Mucosa of descending colon (tissue), 3 donors: ENCODE results near the gene CBLB. TPM values are rescaled to one million over a fixed set of nuclear protein-coding genes. Genes with fewer than 3 reads are reported as not detected.

ENCODE experiments used
- ATAC-seq: fragments of 200-7000 bp; cut with Tn5 transposase; one replicate; pipeline ENCODE4 v1.9.1; 2020; ENCODE audit warnings: mild to moderate bottlenecking, moderate library complexity
- DNase-seq, 3 donors: peaks; one replicate each; pipeline ENCODE4 v3.0.0-alpha.2; 2020
- H3K36me3 ChIP-seq: fragments of 200-600 bp; one replicate; pipeline ENCODE4 v1.8.0; 2021; ENCODE audit warnings: low read depth, mild to moderate bottlenecking
- H3K4me1 ChIP-seq: fragments of 200-600 bp; one replicate; pipeline ENCODE4 v1.8.0; 2021; ENCODE audit warnings: low read depth, mild to moderate bottlenecking
- H3K4me3 ChIP-seq: fragments of 200-600 bp; one replicate; pipeline ENCODE4 v1.8.0; 2021; ENCODE audit warnings: mild to moderate bottlenecking
- H3K9me3 ChIP-seq: fragments of 200-600 bp; one replicate; pipeline ENCODE4 v1.8.0; 2021; ENCODE audit warnings: mild to moderate bottlenecking
- CTCF ChIP-seq: fragments of 200-600 bp; IDR thresholded peaks from one replicate; pipeline ENCODE4 v1.8.0; 2022; ENCODE audit warnings: antibody characterized with exemption, mild to moderate bottlenecking
- intact Hi-C, 2 donors: fragments of 100-400 bp; cut with DNase I in 1 of 2; cut with micrococcal nuclease in 1 of 2; formaldehyde crosslinking; loops; one replicate each; pipeline versions ENCODE4 v1.11.0 to v1.11.1; 2022; cut with DNase I, micrococcal nuclease
- total RNA-seq, 3 donors: library from RNA; stranded (reverse); fragmentation: NEBNext Ultra II Directional in 2 of 3; extraction: Animal tissue kit (Norgen Biotek cat#: 25700) in 2 of 3; gene quantifications; one replicate each; pipeline versions ENCODE4 v1.2.1 to v1.2.4, GENCODE V29; 2021 to 2023
- donor health status: DM: no; HTN: no; CAD: no; lungs with moderate emphysema.
- donor health status: DM: no; HTN: no; CAD: no.
- donor health status: DM: no; HTN: yes; CAD: no.

Gene CBLB
- total RNA-seq, 3 donors from 2014 or later: 41.7 to 52.2 (median 51.0) TPM

GRCh38 chr3:105771392-105771791 is 97.4 kb downstream of the CBLB start:
- no peaks in the 10 kb centered on the region for H3K9me3 ChIP-seq
- no peak for DNase-seq
- no peak overlapping the region for H3K4me3 ChIP-seq
- no peak for ATAC-seq
- no peaks in the 10 kb centered on the region for H3K36me3 ChIP-seq
- no peak for TF ChIP-seq CTCF
- intact Hi-C loops: no loop called here
- no peaks in the 10 kb centered on the region for H3K4me1 ChIP-seq

- Histone ChIP-seq H3K4me3 (no peak overlapping the region), H3K9me3 (no peaks in the 10 kb centered on the region), H3K4me1 (no peaks in the 10 kb centered on the region), H3K36me3 (no peaks in the 10 kb centered on the region)
- TF ChIP-seq CTCF: no peak
- intact Hi-C loops: no loop called here
- ATAC-seq (no peak), DNase-seq (no peak)
Observed at GRCh38 chr3:105770410-105770809, 98.4 kb downstream of the CBLB start.

GRCh38 chr3:105767776-105768175 is 101.0 kb downstream of the CBLB start:
- H3K4me3 ChIP-seq: no peak overlapping the region
- ATAC-seq (no peak), DNase-seq (no peak)
- no peaks in the 10 kb centered on the region for H3K36me3 ChIP-seq
- H3K4me1 ChIP-seq: no peaks in the 10 kb centered on the region
- peaks cover under 1% of the 10 kb centered on the region for H3K9me3 ChIP-seq
- TF ChIP-seq CTCF: no peak
- intact Hi-C loops: no loop called here

GRCh38 chr3:105767216-105767615 is 101.6 kb downstream of the CBLB start:
- DNase-seq: no peak
- TF ChIP-seq CTCF: no peak
- Histone ChIP-seq H3K4me1 (no peaks in the 10 kb centered on the region), H3K4me3 (no peak overlapping the region), H3K36me3 (no peaks in the 10 kb centered on the region), H3K9me3 (peaks cover 6% of the 10 kb centered on the region)
- ATAC-seq: no peak
- intact Hi-C loops: no loop called here

GRCh38 chr3:105765308-105765639 is 103.5 kb downstream of the CBLB start:
- no peaks in the 10 kb centered on the region for H3K36me3 ChIP-seq
- no peaks in the 10 kb centered on the region for H3K4me1 ChIP-seq
- no peak for TF ChIP-seq CTCF
- ATAC-seq: no peak
- no peak overlapping the region for H3K4me3 ChIP-seq
- intact Hi-C loops: no loop called here
- DNase-seq: no peak
- peaks cover 11% of the 10 kb centered on the region for H3K9me3 ChIP-seq
